Mesothelial cell of epicardium (in vitro differentiated cells): ENCODE results near the gene CFAP251. TPM values are rescaled to one million over a fixed set of nuclear protein-coding genes. Genes with fewer than 3 reads are reported as not detected.

ENCODE experiments used
- DNase-seq, 2 experiments: peaks; one replicate each; pipeline ENCODE4 v3.0.0; 2021; ENCODE audit warnings: low spot score in 2 of 2; ENCODE audit not compliant: unreplicated experiment in 2 of 2
- H3K27ac Mint-ChIP-seq: 2 replicates; pipeline ENCODE4 v1.8.0; 2021; ENCODE audit warnings: mixed read lengths
- H3K27me3 Mint-ChIP-seq: 2 replicates; pipeline ENCODE4 v1.8.0; 2021; ENCODE audit warnings: low read depth, mixed read lengths
- H3K36me3 Mint-ChIP-seq: 2 replicates; pipeline ENCODE4 v1.8.0; 2021; ENCODE audit warnings: mixed read lengths
- H3K4me1 Mint-ChIP-seq: 2 replicates; pipeline ENCODE4 v1.8.0; 2021; ENCODE audit warnings: mixed read lengths
- H3K4me3 Mint-ChIP-seq: 2 replicates; pipeline ENCODE4 v1.8.0; 2021; ENCODE audit warnings: mild to moderate bottlenecking, moderate library complexity, mixed read lengths
- H3K9me3 Mint-ChIP-seq: 2 replicates; pipeline ENCODE4 v1.8.0; 2021; ENCODE audit warnings: mixed read lengths
- CTCF ChIP-seq: fragments of 200-600 bp; sonication (generic); IDR thresholded peaks from one replicate; pipeline ENCODE4 v1.5.0; 2021; ENCODE audit warnings: antibody characterized with exemption; ENCODE audit not compliant: unreplicated experiment
- total RNA-seq: library from RNA; stranded (reverse); gene quantifications from 3 replicates; pipeline ENCODE4 v1.2.1, GENCODE V29; 2021

CFAP251 gene
- total RNA-seq, 1 donor from 2014 or later, result 6.9 TPM

GRCh38 chr12:122001466-122002209 lies 83.2 kb downstream of the CFAP251 start:
- peak overlapping the region; percentile 68 for H3K27ac Mint-ChIP-seq

GRCh38 chr12:122003651-122004611 lies 85.5 kb downstream of the CFAP251 start:
- no peak for DNase-seq
- Mint-ChIP-seq H3K9me3 (peaks cover 3% of the 10 kb centered on the region), H3K4me3 (no peak overlapping the region), H3K27me3 (no peaks in the 10 kb centered on the region), H3K4me1 (peaks cover 6% of the 10 kb centered on the region), H3K36me3 (peaks cover 5% of the 10 kb centered on the region), H3K27ac (no peak overlapping the region)
- no peak for TF ChIP-seq CTCF

More at GRCh38 chr12:122001466-122002209, 83.2 kb downstream of the CFAP251 start:
- no peak for DNase-seq
- Mint-ChIP-seq H3K4me3 (no peak overlapping the region), H3K36me3 (peaks cover 5% of the 10 kb centered on the region), H3K27me3 (no peaks in the 10 kb centered on the region), H3K4me1 (peaks cover 6% of the 10 kb centered on the region), H3K9me3 (peaks cover 3% of the 10 kb centered on the region)
- no peak for TF ChIP-seq CTCF

- H3K36me3 Mint-ChIP-seq, result peaks cover 3% of the 10 kb centered on the region
- peaks cover 6% of the 10 kb centered on the region for H3K4me1 Mint-ChIP-seq
- DNase-seq, result no peak
- H3K4me3 Mint-ChIP-seq, result no peak overlapping the region
- TF ChIP-seq CTCF, result no peak
- H3K9me3 Mint-ChIP-seq, result peaks cover under 1% of the 10 kb centered on the region
- no peaks in the 10 kb centered on the region for H3K27me3 Mint-ChIP-seq
- no peak overlapping the region for H3K27ac Mint-ChIP-seq
These were observed 86.3 kb downstream of the CFAP251 start for GRCh38 chr12:122004633-122005071.

GRCh38 chr12:122005252-122005776 lies 86.9 kb downstream of the CFAP251 start:
- DNase-seq, result no peak

More at GRCh38 chr12:122005252-122005776, 86.9 kb downstream of the CFAP251 start:
- Mint-ChIP-seq H3K27ac (no peak overlapping the region), H3K27me3 (no peaks in the 10 kb centered on the region), H3K4me1 (peaks cover 6% of the 10 kb centered on the region), H3K9me3 (no peaks in the 10 kb centered on the region), H3K4me3 (no peak overlapping the region), H3K36me3 (no peaks in the 10 kb centered on the region)
- no peak for TF ChIP-seq CTCF
